HG02973 (cell line): ENCODE measurements around the gene ACAD9.
"Not testable (repeated sequence)": the region's sequence is repeated elsewhere in the genome, so short reads cannot be mapped to it uniquely, and the experiment has no call there.

Source experiments
- ATAC-seq: cut with Tn5 transposase; IDR thresholded peaks from one replicate; pipeline ENCODE4 v1.9.1; 2021; ENCODE audit warnings: moderate library complexity; ENCODE audit not compliant: unreplicated experiment

The ACAD9 gene

DNA sequence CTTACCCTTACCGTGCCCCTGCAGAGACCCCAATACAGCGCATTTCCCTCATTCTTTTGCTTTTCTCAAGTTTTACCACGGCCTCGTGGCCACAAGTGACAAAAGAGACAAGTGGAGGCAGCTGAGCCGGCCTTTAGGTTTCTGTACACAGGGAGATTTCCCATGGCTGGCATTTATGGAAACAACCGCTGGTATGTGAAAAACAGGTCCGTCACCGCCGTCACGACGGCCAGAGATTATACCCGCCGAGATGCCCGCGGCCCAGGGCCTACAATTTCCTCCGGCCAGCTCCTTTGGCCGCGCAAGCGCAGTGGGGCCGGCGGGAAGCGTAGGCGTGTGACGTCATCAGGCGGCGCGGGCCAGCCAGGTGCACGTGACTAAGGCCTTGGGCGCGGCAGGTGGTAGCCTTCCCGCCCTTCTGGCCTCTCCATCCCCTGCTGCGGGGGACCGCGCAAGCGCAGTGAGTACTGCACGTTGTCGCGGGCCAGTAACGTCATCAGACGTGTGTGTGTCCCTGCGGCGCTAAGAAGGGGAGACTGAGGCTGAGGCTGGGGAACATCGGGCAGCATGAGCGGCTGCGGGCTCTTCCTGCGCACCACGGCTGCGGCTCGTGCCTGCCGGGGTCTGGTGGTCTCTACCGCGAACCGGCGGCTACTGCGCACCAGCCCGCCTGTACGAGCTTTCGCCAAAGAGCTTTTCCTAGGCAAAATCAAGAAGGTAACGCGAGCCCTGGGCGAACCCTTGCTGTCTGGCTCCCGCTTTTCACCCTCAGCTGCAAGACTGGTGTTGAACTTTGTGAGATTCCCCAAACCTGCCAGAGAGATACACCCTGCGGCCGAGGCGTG, at the start of gene ACAD9:
ACAD9 (plus strand) TSS at position 496 of the 845 bp plus-strand sequence; CDS start at position 568, 72 bp downstream.
- peak; percentile 81 for ATAC-seq

DNA sequence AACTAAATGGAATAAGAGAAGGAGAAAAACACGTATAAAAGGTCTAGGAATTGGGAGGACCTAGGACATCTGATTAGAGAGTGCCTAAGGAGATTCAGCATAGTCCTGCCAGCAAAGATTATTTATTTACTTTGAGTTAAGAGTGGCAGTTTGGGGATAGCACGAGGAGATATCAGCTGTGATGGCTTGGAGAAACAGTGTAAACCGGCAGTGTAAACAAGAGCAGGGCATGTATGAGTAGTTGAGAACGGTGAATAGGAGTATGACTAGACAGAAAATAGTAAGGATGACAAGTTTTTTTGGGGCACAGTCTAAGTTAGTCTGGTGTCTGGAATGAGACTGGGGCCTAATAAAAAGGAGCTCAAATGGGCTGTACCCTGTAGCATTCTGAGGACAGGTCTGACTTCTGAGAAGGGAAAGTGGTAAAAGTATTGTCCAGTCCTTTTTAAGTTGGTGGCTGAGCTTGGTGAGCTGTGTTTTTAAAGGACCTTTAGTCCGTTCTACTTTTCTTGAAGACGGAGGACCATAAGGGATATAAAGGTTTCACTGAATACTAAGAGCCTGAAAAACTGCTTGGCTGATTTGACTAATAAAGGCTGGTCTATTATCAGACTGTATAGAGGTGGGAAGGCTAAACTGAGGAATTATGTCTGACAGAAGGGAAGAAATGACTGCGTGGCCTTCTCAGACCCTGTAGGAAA, 49.3 kb upstream of the ACAD9 start:
- ATAC-seq, result not testable (repeated sequence)

DNA sequence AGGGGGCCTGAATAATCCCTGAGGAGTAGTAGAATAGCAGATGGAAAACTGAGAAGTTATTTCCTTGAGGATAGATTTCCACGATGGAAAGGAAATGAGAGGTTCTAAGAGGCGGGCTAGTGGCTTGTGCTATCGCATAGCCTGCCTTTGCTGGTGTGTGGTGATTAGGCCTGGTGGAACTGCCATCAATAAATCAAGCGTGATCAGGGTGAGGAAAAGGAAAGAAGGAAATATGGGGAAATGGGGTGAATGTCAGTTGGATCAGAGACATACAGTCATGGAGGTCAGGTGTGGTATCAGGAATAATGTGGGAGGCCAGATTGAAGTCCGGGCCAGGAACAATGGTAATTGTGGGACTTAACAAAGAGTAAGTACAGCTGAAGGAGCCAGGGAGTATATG, 48.7 kb upstream of the ACAD9 start:
- not testable (repeated sequence) for ATAC-seq

DNA sequence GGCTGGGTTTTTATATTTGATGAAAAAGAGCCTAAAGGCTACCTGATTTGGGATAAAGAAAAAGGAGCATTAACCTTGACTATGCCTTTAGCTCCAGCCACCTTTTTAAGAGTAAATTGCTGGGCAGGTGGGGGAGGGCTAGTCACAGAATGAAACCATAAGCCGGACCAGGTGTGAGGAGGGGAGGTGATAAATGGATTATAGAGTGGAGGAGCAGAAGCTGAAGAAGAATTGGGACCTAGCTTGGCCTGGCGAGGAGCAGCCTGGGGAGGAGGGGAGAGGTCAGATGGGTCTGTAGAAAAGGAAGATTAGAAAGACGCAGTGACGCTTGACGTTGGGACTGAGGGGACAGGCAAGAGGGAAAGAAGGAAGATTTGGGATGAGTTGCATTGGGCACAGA, 46.4 kb upstream of the ACAD9 start:
- not testable (repeated sequence) for ATAC-seq

DNA sequence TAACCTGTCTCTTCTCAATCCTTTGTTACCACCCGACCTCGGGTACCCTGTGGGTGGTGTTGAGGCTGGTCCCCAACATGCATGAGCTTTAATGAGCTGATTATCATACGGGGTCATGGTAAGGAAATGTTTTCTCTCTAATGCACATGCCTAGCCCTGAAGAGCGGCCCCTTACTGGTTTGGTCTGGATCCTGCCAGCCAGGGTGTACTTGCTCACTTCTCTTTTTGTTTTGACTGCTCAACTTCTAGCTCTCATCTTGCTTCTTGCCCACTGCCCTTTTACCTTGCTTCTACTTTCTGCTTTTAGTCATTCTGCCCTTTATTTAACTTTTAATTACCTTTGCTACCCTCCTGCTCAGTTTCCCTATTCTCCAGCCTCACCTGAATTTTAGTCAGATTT, 44.3 kb upstream of the ACAD9 start:
- no peak for ATAC-seq

DNA sequence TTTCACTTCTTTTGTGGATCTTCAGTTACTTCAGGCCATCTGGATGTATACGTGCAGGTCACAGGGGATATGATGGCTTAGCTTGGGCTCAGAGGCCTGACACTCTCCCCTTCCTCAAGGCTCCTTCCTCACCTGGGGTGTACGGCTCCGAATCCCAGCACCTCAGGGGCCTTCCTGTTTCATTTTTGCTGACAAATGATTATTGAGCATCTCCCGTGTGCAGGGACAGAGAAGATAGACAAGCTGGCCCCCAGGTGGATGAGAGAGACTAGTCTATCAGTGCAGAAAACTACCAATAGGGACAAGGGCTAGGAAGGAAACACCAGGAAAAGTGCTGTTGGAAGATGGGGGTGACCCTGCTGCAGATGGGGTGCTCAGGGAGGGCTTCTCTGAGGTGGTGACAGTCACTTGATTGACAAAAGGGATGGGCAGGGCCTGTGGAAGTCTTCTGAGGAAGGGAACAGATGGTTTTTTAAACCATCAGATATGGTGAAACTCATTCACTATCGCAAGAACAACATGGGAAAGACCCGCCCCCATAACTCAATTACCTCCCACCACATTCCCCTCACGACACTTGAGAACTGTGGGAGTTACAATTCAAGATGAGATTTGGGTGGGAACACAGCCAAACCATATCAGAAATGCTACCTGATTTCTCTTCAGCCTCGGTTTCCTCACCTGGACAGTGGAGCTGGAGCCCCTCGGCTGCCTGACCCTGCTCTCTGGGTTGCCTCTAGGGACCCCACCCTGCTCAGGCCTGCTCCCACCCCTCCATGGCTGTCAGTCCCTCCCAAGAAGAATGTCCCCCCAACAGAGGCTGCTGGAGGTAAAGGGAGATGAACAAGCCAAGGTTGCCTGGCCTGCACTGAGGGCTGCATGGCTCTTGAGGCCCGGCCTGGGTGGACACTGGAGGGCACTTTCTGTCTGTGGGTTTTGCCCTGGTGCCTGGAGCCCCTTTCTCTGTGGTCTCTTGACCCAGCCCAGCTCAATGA, 37.2 kb upstream of the ACAD9 start:
- ATAC-seq, result no peak

DNA sequence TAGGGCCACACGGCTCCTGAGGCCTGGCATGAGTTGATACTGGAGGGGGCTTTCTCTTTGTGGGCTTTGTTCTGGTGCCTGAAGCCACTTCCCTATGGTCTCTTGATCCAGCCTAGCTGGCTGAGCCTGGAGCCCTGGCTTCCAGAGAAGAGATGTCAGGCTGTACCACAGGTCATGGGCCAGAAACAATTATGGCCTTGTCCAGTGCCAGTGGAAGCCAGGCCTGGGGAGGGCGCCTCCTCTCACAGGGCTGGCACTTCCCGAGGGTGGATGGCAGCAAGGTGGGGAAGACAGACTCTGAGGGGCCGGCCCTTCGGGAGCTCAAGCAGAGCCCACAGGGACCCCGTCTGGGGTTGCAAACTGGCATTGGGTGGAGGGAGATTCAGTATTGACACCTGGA, 34.9 kb upstream of the ACAD9 start:
- ATAC-seq, result no peak

DNA sequence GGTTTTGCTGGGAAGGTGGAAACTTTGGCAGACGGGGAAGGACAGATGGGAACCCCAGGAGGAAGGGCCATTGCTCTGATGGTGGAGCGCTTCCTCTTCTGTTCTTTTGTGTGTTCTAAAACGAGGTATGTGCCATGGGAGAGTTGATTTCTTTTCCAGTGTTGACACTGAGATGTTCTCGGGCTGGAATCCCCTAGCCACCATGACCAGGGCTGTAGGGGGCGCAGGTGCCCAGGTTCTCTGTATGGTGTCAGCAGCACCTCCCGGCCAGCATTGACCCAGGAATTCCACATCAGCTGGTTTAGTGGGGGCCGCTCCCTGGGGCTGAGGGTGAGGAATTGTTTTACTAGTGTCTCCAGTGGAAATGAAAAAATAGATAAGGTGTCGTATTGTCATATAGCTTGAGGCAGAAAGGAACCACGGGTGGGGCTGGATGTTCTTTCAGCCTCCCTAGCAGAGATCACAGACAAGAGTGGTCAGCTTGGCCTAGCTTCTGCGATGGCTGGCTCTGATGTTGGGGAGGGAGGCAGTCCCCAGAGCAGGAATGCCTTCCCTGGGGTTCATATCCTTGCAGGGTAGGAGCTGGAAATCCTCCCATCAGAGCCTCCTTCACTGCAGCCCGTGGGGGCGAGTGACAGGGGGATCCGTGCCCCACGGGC, 34.2 kb upstream of the ACAD9 start:
- no peak for ATAC-seq

DNA sequence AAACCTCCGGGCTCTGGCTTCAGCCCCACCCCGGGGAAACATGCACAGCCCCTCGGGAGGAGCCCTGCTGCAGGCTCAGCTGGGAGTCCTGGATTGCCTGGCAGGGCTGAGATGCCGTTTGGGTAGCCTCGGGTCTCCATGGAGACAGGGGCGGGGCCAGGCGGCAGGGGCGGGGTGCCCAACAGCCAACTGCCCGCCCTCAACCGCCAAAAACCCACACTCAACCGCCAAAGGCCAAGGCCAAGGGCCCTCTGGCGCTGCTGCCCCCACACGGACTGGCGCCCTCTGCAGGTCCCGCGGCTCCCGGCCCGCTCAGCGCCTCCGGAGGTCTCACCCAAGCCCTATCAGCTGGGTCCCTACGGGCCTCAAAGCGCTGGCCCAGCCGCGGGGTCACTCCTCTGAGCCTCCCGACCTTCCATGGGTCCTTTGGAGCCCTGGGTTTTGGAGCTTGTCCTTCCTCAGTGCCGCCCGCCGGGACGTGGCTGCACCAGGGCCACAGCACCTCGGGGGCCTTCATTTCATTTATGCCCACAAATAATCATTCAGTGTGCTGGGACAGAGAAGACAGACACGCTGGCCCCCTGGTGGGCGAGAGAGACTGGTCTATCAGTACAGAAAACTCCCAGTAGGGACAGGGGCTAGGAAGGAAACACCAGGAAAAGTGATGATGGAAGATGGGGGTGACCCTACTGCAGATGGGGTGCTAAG, 33.5 kb upstream of the ACAD9 start:
- peak; percentile 62 for ATAC-seq

DNA sequence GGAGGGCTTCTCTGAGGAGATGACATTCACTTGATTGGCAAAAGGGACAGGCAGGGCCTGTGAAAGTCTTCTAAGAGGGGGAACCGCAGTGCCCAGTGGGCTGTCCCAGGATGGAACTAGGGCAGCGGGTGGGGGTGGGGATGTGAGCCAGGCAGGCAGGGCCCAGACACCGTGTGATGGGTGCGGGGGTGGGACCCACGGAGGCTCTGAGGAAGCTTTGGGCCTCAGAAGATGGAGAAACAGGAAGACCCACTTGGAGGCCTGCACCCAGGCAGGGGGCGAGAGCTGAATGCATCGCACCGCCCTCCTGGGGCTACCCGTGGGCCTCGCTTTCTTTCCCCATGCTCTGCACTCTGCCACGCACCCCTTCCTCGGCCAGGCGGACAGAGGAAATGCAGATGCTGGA, 32.9 kb upstream of the ACAD9 start:
- no peak for ATAC-seq

DNA sequence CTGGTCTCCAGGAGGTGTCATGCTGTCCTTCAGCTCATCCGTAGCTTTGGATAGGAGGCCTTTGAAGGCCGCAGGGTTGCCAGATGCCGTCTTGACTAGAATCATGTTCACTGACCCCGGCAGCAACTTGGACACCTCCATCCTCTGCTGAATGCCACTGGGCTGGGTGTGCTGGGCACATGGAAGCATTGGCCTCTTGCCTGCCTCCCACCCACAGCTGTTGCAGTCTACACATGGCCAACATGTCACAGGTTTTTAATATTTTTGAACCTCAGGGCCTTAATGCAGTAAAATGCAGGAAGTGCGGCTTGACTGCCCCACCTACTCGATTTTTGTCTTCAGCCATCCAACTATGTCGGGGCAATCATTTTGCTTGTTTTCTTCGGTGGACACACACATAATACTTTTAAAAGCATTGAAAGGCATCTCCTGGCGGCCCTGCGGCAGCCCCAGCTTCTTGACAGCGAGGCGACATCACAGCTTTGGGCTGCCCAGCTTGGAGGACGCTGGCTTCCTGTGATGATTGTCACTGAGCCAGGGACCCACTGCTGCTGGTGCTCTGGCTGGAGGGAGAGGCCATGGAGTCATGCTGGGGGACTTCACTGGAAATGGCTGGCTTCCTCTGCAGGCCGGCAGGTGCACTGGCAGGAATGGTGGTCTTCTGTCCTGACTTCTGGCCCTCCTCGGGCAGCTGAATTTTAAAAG, 31.6 kb upstream of the ACAD9 start:
- ATAC-seq, result no peak

DNA sequence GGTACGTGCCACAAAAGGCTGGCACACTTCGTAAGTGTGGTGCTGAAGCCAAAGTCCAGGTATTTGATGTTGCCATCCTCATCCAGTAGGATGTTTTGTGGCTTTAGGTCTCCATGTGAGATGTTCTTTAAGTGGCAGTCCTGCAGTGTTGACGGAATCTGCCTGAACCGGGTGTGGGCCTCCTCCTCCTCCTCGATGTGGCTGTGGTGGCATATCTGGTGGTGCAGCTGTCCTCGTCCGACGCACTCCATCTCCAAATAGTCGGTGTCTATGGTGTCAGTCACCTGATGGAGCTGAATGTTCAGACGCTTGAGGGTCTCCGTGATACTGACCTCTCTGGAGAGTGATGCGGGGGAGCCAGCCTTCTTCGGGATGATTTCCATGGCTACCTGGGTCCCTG, 30.5 kb upstream of the ACAD9 start:
- no peak for ATAC-seq

DNA sequence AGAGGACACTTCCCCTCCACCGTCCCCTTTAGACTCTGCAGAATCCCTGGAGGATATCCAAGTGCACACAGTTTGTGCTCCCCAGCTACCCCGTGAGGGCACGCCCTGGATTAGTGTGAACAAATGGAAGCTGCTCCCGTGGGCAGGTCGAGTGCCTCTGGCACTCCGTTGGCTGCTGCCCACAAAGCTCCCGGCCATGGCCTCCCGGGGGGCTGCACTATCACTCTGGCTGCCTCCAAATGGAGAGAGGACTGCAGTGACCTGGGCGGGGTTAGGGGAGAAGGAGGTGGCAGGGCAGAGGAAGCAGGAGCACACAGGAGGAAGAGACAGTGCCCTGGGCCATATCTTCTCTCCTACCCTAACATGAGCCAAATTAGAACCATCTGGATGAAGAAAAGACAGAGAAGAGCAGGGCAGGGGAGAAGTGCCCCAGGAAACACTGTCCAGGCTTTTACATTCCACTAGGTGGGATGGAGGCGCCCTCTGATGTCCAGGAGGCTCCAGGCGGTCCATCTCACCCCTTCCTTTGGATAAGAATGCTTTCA, 29.4 kb upstream of the ACAD9 start:
- no peak for ATAC-seq

DNA sequence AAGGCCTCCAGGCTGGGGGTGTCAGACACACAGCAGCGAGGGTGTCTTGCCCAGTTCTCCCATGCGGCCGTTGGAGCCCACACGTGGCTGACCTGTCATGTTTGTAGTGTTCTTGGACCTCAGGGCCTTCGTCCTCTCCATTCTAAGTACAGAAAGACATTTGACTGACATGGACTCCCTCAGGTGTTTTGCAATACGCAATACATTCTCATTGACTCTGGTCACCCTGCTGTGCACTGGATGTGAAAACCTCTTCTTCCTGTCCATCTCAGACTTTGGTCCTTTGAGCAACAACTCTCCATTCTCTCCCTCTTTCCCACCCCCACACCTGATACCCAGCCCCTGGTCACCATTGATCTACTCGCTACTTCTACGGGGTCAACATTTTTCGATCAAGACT, 28.9 kb upstream of the ACAD9 start:
- no peak for ATAC-seq

DNA sequence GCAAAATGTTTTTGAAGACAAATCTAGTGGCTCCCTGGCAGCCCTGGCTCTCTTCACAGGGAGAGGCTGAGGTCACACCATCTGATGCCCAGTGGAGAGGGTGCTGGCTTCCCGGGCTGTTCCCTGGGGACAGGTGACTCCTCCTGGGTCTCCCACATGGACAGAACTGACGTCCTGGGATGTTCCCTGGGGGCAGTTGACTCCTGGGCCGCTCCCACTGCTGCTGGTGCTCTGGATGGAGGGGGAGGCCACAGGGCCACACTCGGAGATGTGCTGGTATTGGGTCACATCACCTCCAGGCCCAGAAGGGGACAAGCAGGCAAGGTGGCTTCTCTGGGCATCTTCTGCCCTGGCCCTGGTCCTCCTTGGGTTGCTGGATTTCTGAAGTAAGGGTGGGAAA, 27.8 kb upstream of the ACAD9 start:
- no peak for ATAC-seq

DNA sequence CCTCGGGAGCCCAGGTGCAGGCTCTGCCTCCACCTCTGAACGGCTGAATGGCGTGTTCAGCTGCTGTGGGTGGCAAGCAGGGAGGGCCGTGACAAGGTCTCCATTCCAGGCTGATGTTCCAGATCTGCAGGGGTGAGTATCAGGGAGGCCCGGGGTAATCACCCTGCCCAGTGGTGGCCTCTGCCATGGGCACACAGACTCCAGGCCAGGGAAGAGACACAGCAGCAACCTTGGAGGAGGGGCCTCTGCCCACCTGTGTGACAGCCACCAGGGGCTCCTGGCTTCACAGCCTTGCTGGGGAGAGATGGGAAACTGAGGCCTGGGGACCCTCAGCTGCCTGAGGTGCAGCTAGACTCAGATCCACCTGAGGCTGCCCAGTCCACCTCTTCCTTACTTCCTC, 25.6 kb upstream of the ACAD9 start:
- no peak for ATAC-seq

DNA sequence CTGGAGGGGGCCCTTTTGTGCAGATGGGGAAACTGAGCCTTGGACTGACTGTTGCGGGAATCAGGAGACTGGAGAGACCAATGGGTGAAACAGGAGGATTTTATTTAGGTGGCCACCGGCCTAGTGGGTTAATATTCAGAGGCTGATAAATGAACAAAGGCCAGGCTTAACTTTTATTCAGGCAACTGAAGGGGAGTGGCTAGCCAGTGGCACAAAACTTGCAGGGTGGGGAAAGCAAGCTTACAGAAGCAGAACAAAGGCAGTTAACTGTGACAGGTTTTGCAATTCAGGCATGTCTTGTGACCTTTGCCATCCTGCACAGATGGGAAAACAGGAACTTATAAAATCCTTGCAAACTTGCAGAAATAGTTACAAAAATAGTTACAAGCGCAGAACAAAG, 24.9 kb upstream of the ACAD9 start:
- no peak for ATAC-seq

DNA sequence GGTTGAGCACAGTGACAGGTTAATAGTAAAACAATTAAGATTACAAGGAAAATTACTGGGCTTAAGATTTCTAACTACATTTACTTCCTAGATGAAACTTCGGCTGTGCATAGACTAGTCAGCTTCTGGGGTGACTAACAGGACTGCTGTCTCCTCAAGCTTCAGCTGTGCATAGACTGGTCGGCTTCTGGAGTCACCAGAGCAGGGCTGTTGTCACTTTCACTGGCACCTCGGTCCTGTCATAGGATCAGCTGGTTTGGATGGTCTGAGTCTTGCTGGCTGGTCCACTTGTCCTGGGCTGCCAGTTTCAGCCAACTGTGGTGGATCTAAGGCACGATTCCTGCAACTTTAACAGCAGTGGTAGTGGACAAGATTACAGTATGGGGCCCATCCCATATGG, 23.9 kb upstream of the ACAD9 start:
- no peak for ATAC-seq

DNA sequence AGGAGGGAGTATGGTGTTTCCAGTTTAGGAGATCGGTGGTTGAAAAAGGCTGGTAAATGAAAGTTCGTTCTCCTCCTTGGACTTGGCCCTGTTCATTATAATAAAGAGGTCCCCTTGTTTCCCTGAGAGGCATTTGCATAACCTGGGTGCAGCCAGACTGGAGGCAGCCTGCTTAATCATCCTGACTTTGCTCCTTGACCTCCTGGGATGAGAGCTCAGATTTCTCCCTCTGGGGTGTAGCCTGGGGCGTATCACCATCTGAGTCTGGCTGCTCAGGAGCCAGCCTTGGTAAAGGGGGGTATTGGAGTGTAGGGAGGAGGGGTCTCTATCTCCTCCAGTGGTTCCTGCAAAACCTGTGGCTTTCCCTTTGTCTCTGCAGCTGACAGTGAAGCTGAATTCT, 21.3 kb upstream of the ACAD9 start:
- ATAC-seq, result no peak
